Fibroblast of pulmonary artery (primary cell): ENCODE data around the gene ZNF160.
A peak's percentile ranks its signal among the peaks of the same experiment; 100 is the strongest.

Source experiments
- DNase-seq: peaks from one replicate; pipeline ENCODE4 v3.0.0-alpha.2; 2010; ENCODE audit warnings: low read depth
- H3K4me3 ChIP-seq: replicated peaks from 2 replicates; pipeline ENCODE4 v1.5.1; 2011; ENCODE audit warnings: low read depth, mild to moderate bottlenecking, control low read depth, low read length, moderate library complexity
- CTCF ChIP-seq: IDR thresholded peaks from 2 replicates; pipeline ENCODE4 v1.5.1; 2011; ENCODE audit warnings: mild to moderate bottlenecking, control low read depth, low read length, inconsistent platforms; ENCODE audit errors: missing control alignments

ZNF160 gene

GRCh38 chr19:53103234-53104203, at the start of gene ZNF160:
Gene ZNF160 (minus strand): TSS chr19:53103422. CDS start chr19:53086276, 17,146 bp downstream.
- TF ChIP-seq CTCF, result no peak
- peak within 1 kb of the TSS; percentile 98 for H3K4me3 ChIP-seq
- peak; percentile 96 for DNase-seq

- no peak for TF ChIP-seq CTCF
Measured at GRCh38 chr19:53147645-53148044, 44.4 kb upstream of the ZNF160 start.

GRCh38 chr19:53140351-53140750, 37.1 kb upstream of the ZNF160 start:
- no peak for TF ChIP-seq CTCF
- H3K4me3 ChIP-seq, result no peak overlapping the region
- DNase-seq, result no peak

More at GRCh38 chr19:53147645-53148044, 44.4 kb upstream of the ZNF160 start:
- no peak for DNase-seq
- H3K4me3 ChIP-seq, result no peak overlapping the region

- no peak overlapping the region for H3K4me3 ChIP-seq
- no peak for TF ChIP-seq CTCF
- DNase-seq, result no peak
Measured at GRCh38 chr19:53136432-53136831, 33.2 kb upstream of the ZNF160 start.

GRCh38 chr19:53132141-53132991, 29.1 kb upstream of the ZNF160 start, which contains the start of gene ZNF415:
Gene ZNF415 (minus strand): TSS chr19:53132910. CDS start chr19:53122676, 10,234 bp downstream.
- DNase-seq, result peak; percentile 57
- H3K4me3 ChIP-seq, result peak within 1 kb of the TSS; percentile 47
- TF ChIP-seq CTCF, result no peak

GRCh38 chr19:53131727-53132126, 28.5 kb upstream of the ZNF160 start:
- no peak overlapping the region for H3K4me3 ChIP-seq
- no peak for DNase-seq
- TF ChIP-seq CTCF, result no peak
